Measurements from ENCODE around the gene MASP1. TPM values are rescaled to one million over a fixed set of nuclear protein-coding genes. Genes with fewer than 3 reads are reported as not detected.

Gene MASP1
- total and polyA plus RNA-seq, 2 donors (not counting 1 experiment from before 2014, with no cell fraction given) = not detected

GRCh38 chr3:187274315-187274976 is 17.1 kb downstream of the MASP1 start:
- DNase-seq = no peak
- CTCF ChIA-PET = no interaction called here
- no peaks in the 10 kb centered on the region for H3K79me2 ChIP-seq (ENCODE audit: control insufficient read depth, insufficient read depth, low read length)
- POLR2A ChIA-PET = no interaction called here
- H3K27ac ChIP-seq (ENCODE audit: low read length in 2 of 2) = no peak overlapping the region
- no peak for TF ChIP-seq EZH2 (IDR thresholded peaks at IDR 0.05; ENCODE audit: borderline replicate concordance, insufficient read depth, low read depth, low read length, poor library complexity, severe bottlenecking)
- TF ChIP-seq, protein P1, sequence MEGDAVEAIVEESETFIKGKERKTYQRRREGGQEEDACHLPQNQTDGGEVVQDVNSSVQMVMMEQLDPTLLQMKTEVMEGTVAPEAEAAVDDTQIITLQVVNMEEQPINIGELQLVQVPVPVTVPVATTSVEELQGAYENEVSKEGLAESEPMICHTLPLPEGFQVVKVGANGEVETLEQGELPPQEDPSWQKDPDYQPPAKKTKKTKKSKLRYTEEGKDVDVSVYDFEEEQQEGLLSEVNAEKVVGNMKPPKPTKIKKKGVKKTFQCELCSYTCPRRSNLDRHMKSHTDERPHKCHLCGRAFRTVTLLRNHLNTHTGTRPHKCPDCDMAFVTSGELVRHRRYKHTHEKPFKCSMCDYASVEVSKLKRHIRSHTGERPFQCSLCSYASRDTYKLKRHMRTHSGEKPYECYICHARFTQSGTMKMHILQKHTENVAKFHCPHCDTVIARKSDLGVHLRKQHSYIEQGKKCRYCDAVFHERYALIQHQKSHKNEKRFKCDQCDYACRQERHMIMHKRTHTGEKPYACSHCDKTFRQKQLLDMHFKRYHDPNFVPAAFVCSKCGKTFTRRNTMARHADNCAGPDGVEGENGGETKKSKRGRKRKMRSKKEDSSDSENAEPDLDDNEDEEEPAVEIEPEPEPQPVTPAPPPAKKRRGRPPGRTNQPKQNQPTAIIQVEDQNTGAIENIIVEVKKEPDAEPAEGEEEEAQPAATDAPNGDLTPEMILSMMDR (IDR thresholded peaks at IDR 0.05) = no peak
- Mint-ChIP-seq H3K4me3 (no peak overlapping the region), H3K4me1 (no peaks in the 10 kb centered on the region), H3K27me3 (peaks cover 54% of the 10 kb centered on the region), H3K9me3 (ENCODE audit: insufficient read depth) (peaks cover 7% of the 10 kb centered on the region), H3K27ac (no peak overlapping the region)
- 91% methylated on average over 3 of the region's 6 CpGs for WGBS (ENCODE audit: insufficient coverage)
- no peaks in the 10 kb centered on the region for H3K4me1 ChIP-seq (ENCODE audit: control insufficient read depth in 2 of 2, insufficient read depth in 2 of 2, low read length in 2 of 2)
- no peak overlapping the region for H2AFZ ChIP-seq (ENCODE audit: insufficient read depth, low read depth, low read length, poor library complexity, severe bottlenecking)
- H3K36me3 ChIP-seq (replicated peaks in 1 of 2; ENCODE audit: control extremely low read depth in 1 of 2, control insufficient read depth in 1 of 2, extremely low read depth in 1 of 2, insufficient read depth in 2 of 2, low read length in 1 of 2) = no peaks in the 10 kb centered on the region
- H3K9ac ChIP-seq (ENCODE audit: low read length) = no peak overlapping the region
- ATAC-seq (ENCODE audit: low read depth) = no peak
- no peak overlapping the region for H3K4me2 ChIP-seq (replicated peaks; ENCODE audit: low read depth, low read length, poor library complexity, severe bottlenecking)
- H3K9me3 ChIP-seq (ENCODE audit: control extremely low read depth in 1 of 3, control insufficient read depth in 2 of 3, insufficient read depth in 1 of 3, low read length in 2 of 3) = peaks cover 0 to 2% (median 0%) of the 10 kb centered on the region in 3 donors
- H4K20me1 ChIP-seq (ENCODE audit: control insufficient read depth, insufficient read depth, low read length, poor library complexity, severe bottlenecking) = no peaks in the 10 kb centered on the region
- no peak overlapping the region for H3K4me3 ChIP-seq (ENCODE audit: control extremely low read depth in 1 of 5, extremely low read depth in 1 of 5, insufficient read depth in 1 of 5, low read depth in 2 of 5, low read length in 4 of 5)
- H3K27me3 ChIP-seq (replicated peaks in 1 of 4; ENCODE audit: control extremely low read depth in 1 of 4, control insufficient read depth in 3 of 4, insufficient read depth in 4 of 4, low read length in 3 of 4) = peaks cover 0 to 2% (median 0%) of the 10 kb centered on the region in 4 experiments
- intact Hi-C loops (cut with micrococcal nuclease) = no loop called here

- H3K4me3 Mint-ChIP-seq = no peak overlapping the region
- H3K9me3 Mint-ChIP-seq (ENCODE audit: insufficient read depth) = peaks cover 7% of the 10 kb centered on the region
- intact Hi-C loops (cut with micrococcal nuclease) = no loop called here
- Histone ChIP-seq H3K4me3 (ENCODE audit: control extremely low read depth in 1 of 5, extremely low read depth in 1 of 5, insufficient read depth in 1 of 5, low read depth in 2 of 5, low read length in 4 of 5) (no peak overlapping the region), H4K20me1 (ENCODE audit: control insufficient read depth, insufficient read depth, low read length, poor library complexity, severe bottlenecking) (no peaks in the 10 kb centered on the region), H3K36me3 (replicated peaks in 1 of 2; ENCODE audit: control extremely low read depth in 1 of 2, control insufficient read depth in 1 of 2, extremely low read depth in 1 of 2, insufficient read depth in 2 of 2, low read length in 1 of 2) (no peaks in the 10 kb centered on the region), H3K9ac (ENCODE audit: low read length) (no peak overlapping the region), H3K9me3 (ENCODE audit: control extremely low read depth in 1 of 3, control insufficient read depth in 2 of 3, insufficient read depth in 1 of 3, low read length in 2 of 3) (peaks cover 0 to 7% (median 0%) of the 10 kb centered on the region in 3 donors), H3K4me2 (replicated peaks; ENCODE audit: low read depth, low read length, poor library complexity, severe bottlenecking) (no peak overlapping the region), H2AFZ (ENCODE audit: insufficient read depth, low read depth, low read length, poor library complexity, severe bottlenecking) (no peak overlapping the region), H3K79me2 (ENCODE audit: control insufficient read depth, insufficient read depth, low read length) (no peaks in the 10 kb centered on the region), H3K27me3 (replicated peaks in 1 of 4; ENCODE audit: control extremely low read depth in 1 of 4, control insufficient read depth in 3 of 4, insufficient read depth in 4 of 4, low read length in 3 of 4) (peaks cover 0 to 3% (median 1%) of the 10 kb centered on the region in 4 experiments), H3K27ac (ENCODE audit: low read length in 2 of 2) (no peak overlapping the region), H3K4me1 (ENCODE audit: control insufficient read depth in 2 of 2, insufficient read depth in 2 of 2, low read length in 2 of 2) (no peaks in the 10 kb centered on the region)
- ChIA-PET CTCF (no interaction called here), POLR2A (no interaction called here)
- ATAC-seq (ENCODE audit: low read depth) (no peak), DNase-seq (no peak)
- no CpG with 5 or more reads among the region's 2 CpGs for WGBS (ENCODE audit: insufficient coverage)
- peaks cover 49% of the 10 kb centered on the region for H3K27me3 Mint-ChIP-seq
- H3K4me1 Mint-ChIP-seq = no peaks in the 10 kb centered on the region
- TF ChIP-seq, protein P1 (IDR thresholded peaks at IDR 0.05) = no peak
- TF ChIP-seq EZH2 (IDR thresholded peaks at IDR 0.05; ENCODE audit: borderline replicate concordance, insufficient read depth, low read depth, low read length, poor library complexity, severe bottlenecking) = no peak
- H3K27ac Mint-ChIP-seq = no peak overlapping the region
These were observed 20.0 kb downstream of the MASP1 start for GRCh38 chr3:187271582-187271981.

All from B cell (primary cell).